PFSK-1 (cell line): ENCODE measurements around the gene TRERF1.

Experiments
- FOXP2 ChIP-seq: optimal IDR thresholded peaks from 2 replicates; pipeline ENCODE3; 2011; ENCODE audit warnings: borderline replicate concordance, control low read depth, inconsistent platforms; ENCODE audit not compliant: insufficient read depth; ENCODE audit errors: extremely low read length, extremely low read depth
- POLR2AphosphoS5 ChIP-seq: IDR thresholded peaks from 2 replicates; pipeline ENCODE4 v1.6.1; 2012; ENCODE audit warnings: low read depth, mild to moderate bottlenecking, control low read depth, low read length, moderate library complexity
- REST ChIP-seq, 2 experiments: IDR thresholded peaks; 2 replicates each; pipeline versions ENCODE4 v1.6.1 to v1.8.0; 2011 to 2012; ENCODE audit warnings: low read depth in 2 of 2, low read length in 2 of 2, control low read depth in 1 of 2, inconsistent platforms in 1 of 2, mild to moderate bottlenecking in 1 of 2, moderate library complexity in 1 of 2; ENCODE audit not compliant: insufficient read depth in 1 of 2
- SIN3A ChIP-seq: IDR thresholded peaks from 2 replicates; pipeline ENCODE4 v1.6.1; 2012; ENCODE audit warnings: mild to moderate bottlenecking, low read length, moderate library complexity, borderline replicate concordance; ENCODE audit not compliant: insufficient read depth
- TAF1 ChIP-seq: IDR thresholded peaks from 2 replicates; pipeline ENCODE4 v1.6.1; 2012; ENCODE audit warnings: low read length, control low read depth, borderline replicate concordance; ENCODE audit not compliant: insufficient read depth

The TRERF1 gene

DNA sequence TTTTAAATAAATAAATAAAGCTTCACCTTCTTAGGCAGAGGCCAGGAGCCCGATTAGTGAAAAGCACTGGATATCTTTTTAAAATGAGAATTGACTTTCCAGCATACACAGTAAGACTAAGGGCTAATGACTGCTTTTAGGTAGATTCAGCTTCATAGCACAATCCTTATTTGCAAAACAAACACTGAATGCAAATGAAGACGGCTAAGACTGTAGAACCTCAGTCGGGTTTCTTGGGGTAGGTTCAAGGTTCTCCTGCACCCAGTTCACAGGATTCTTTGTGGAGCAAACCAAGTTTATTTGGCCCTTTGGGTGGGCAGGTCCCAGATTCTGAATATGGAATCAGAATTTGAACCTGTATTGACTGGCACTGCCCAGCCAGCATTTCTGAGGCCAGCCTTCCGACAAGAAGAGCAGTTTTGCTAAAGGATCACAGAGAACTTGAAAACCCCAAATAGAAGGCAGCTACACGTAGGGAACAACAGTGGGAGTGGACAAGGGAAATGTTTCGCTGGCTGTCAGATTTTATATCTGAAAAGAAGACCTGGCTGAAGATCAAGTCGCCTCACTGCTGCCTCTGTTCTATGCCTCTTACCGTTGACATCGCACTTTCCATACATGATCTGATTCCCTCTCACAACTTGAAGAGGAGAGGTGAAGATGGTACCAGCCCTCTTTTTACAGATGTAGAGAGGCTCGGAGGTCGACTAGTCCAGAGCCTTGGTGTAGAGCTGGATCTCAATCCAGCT, 8.2 kb downstream of the TRERF1 start:
- TF ChIP-seq FOXP2 (no peak), POLR2AphosphoS5 (no peak), REST (IDR thresholded peaks at IDR 0.05; ENCODE audit: insufficient read depth in 1 of 2, low read depth in 2 of 2, low read length in 2 of 2) (no peak)

DNA sequence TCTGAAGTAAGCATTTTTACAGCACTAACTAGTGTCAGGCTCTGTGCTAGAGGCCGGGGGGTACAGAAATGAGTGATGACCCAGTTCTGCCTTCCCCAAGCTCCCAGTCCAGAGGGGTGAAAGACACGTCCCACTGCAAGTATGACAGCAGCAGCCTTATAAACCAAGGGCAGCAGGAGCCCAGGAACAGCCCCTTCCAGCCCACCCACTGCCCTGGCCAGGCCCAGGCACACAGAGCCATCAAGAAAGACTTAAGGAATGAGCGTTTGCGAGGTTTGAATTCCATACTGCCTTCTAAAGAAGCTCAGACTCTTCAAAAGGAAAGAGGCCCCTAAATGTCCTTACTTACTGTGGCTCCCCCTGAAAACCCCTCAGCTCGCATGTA, 10.0 kb downstream of the TRERF1 start:
- no peak for TF ChIP-seq TAF1
- TF ChIP-seq SIN3A: no peak
- TF ChIP-seq POLR2AphosphoS5: no peak
- no peak for TF ChIP-seq REST (IDR thresholded peaks at IDR 0.05; ENCODE audit: insufficient read depth in 1 of 2, low read depth in 2 of 2, low read length in 2 of 2)
- TF ChIP-seq FOXP2: no peak

GRCh38 chr6:42440778-42441696, 10.7 kb downstream of the TRERF1 start:
- TF ChIP-seq REST (IDR thresholded peaks at IDR 0.05; ENCODE audit: insufficient read depth in 1 of 2, low read depth in 2 of 2, low read length in 2 of 2): no peak
- TF ChIP-seq POLR2AphosphoS5: no peak
- TF ChIP-seq FOXP2: no peak
- no peak for TF ChIP-seq TAF1
- TF ChIP-seq SIN3A: no peak

DNA sequence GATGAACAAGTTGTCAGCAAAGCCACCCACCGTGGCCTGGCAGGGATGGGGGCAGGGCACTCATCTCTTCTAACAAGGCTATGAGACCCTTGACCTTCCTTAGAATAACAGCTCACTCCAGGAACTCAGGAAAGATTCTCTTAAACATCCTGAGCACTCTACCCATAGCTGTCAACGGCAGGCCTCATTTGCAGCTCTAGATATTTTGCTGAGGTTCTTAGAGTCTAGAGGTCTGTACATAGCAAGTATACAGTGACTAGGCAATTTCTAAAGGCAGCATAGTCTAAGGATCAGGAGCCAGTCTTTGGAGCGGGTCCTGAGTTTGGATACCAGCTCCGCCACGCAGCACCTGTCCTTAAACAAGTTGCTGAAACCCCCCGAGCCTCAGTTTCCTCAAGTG, 11.7 kb downstream of the TRERF1 start:
- no peak for TF ChIP-seq REST (IDR thresholded peaks at IDR 0.05; ENCODE audit: insufficient read depth in 1 of 2, low read depth in 2 of 2, low read length in 2 of 2)
- no peak for TF ChIP-seq POLR2AphosphoS5
- TF ChIP-seq SIN3A: no peak
- TF ChIP-seq TAF1: no peak
- no peak for TF ChIP-seq FOXP2
